Left lung (tissue), 10 donors: ENCODE data around the gene CCDC91. TPM values are rescaled to one million over a fixed set of nuclear protein-coding genes. Genes with fewer than 3 reads are reported as not detected.
"Not testable (repeated sequence)": the region's sequence is repeated elsewhere in the genome, so short reads cannot be mapped to it uniquely, and the experiment has no call there.

ENCODE experiments used
- ATAC-seq: fragments of 200-7000 bp; cut with Tn5 transposase; one replicate; pipeline ENCODE4 v1.9.1; 2020; ENCODE audit warnings: moderate library complexity
- DNase-seq, 4 donors: peaks; one replicate each; pipeline ENCODE4 v3.0.0-alpha.2; 2013 to 2020
- H3K27ac ChIP-seq, 2 donors: fragments of 200-600 bp; sonication (generic) in 1 of 2; one replicate each; pipeline versions ENCODE4 v1.5.0 to v1.8.0; 2020 to 2021
- H3K27me3 ChIP-seq, 2 donors: fragments of 200-600 bp; sonication (generic) in 1 of 2; one replicate each; pipeline versions ENCODE4 v1.5.0 to v1.8.0; 2020 to 2021
- H3K36me3 ChIP-seq, 2 donors: fragments of 200-600 bp; sonication (generic) in 1 of 2; one replicate each; pipeline versions ENCODE4 v1.5.0 to v1.8.0; 2020 to 2021
- H3K4me1 ChIP-seq, 2 donors: fragments of 200-600 bp; one replicate each; pipeline ENCODE4 v1.8.0; 2021
- H3K4me3 ChIP-seq, 2 donors: fragments of 200-600 bp; sonication (generic) in 1 of 2; one replicate each; pipeline versions ENCODE4 v1.5.0 to v1.8.0; 2020 to 2021; ENCODE audit warnings: mild to moderate bottlenecking in 1 of 2
- H3K9me3 ChIP-seq, 2 donors: fragments of 200-600 bp; sonication (generic) in 1 of 2; one replicate each; pipeline versions ENCODE4 v1.5.0 to v1.8.0; 2020 to 2021
- intact Hi-C, 2 donors: fragments of 100-400 bp; cut with DNase I; formaldehyde crosslinking; loops; one replicate each; pipeline versions ENCODE4 v1.11.2 to v1.14.2; 2022
- polyA plus RNA-seq, 6 donors: library from polyadenylated mRNA; unstranded; fragments of 120-200 nt; gene quantifications; one replicate each; pipeline ENCODE4 v1.2.1, GENCODE V29; 2013; ENCODE audit not compliant: insufficient read length in 6 of 6
- total RNA-seq, 2 donors: library from RNA; stranded (reverse); fragmentation: NEBNext Ultra II Directional; extraction: Animal tissue kit (Norgen Biotek cat#: 25700); gene quantifications; one replicate each; pipeline ENCODE4 v1.2.1, GENCODE V29; 2021
- TF ChIP-seq, protein P1 (sequence below), 2 donors: fragments of 200-600 bp; sonication (generic) in 1 of 2; IDR thresholded peaks; one replicate each; pipeline versions ENCODE4 v1.5.0 to v1.8.0; 2021; ENCODE audit warnings: antibody characterized with exemption in 2 of 2
- donor health status: DM: no; HTN: yes; CAD: no.
- donor health status: DM: no; HTN: no; CAD: no.

CCDC91 gene
- total and polyA plus RNA-seq, 8 donors = 18.5 to 30.0 (median 26.2) TPM

- TF ChIP-seq, protein P1, sequence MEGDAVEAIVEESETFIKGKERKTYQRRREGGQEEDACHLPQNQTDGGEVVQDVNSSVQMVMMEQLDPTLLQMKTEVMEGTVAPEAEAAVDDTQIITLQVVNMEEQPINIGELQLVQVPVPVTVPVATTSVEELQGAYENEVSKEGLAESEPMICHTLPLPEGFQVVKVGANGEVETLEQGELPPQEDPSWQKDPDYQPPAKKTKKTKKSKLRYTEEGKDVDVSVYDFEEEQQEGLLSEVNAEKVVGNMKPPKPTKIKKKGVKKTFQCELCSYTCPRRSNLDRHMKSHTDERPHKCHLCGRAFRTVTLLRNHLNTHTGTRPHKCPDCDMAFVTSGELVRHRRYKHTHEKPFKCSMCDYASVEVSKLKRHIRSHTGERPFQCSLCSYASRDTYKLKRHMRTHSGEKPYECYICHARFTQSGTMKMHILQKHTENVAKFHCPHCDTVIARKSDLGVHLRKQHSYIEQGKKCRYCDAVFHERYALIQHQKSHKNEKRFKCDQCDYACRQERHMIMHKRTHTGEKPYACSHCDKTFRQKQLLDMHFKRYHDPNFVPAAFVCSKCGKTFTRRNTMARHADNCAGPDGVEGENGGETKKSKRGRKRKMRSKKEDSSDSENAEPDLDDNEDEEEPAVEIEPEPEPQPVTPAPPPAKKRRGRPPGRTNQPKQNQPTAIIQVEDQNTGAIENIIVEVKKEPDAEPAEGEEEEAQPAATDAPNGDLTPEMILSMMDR (IDR thresholded peaks at IDR 0.05) = no peak
- Histone ChIP-seq H3K36me3 (peaks cover 0 to 6% of the 10 kb centered on the region in 2 donors), H3K27me3 (no peaks in the 10 kb centered on the region), H3K4me3 (no peak overlapping the region), H3K9me3 (peaks cover 0 to 13% of the 10 kb centered on the region in 2 donors), H3K27ac (no peak overlapping the region), H3K4me1 (no peaks in the 10 kb centered on the region)
- DNase-seq (no peak), ATAC-seq (no peak)
- intact Hi-C loops = no loop called here
These were observed 130.1 kb downstream of the CCDC91 start for GRCh38 chr12:28320353-28320752.

DNA sequence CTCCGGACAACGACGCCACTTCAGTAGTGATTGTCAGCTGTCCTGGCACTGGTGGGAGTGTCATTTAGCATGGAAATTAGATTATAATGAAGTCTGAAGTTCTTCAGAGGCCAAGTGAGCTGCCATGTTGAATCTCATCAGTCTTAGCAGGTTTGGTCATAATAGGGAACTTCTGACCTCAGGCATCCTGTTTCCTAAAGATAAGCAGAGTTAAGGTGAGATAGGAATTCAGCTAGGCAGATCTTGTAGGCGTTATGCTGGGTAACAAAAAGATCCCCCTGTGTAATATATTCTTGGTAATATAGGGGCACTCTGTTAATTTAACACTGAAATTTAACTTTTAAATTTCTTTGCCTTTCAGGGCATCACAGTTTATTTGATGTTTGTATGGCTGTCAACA lies 137.5 kb downstream of the CCDC91 start:
- no peak overlapping the region for H3K4me3 ChIP-seq
- no peaks in the 10 kb centered on the region for H3K36me3 ChIP-seq
- no peak overlapping the region for H3K27ac ChIP-seq
- intact Hi-C loops = no loop called here
- no peak for DNase-seq
- no peaks in the 10 kb centered on the region for H3K27me3 ChIP-seq
- H3K4me1 ChIP-seq = no peaks in the 10 kb centered on the region
- no peak for ATAC-seq
- peaks cover 0 to 5% of the 10 kb centered on the region in 2 donors for H3K9me3 ChIP-seq
- TF ChIP-seq, protein P1 (IDR thresholded peaks at IDR 0.05) = no peak

DNA sequence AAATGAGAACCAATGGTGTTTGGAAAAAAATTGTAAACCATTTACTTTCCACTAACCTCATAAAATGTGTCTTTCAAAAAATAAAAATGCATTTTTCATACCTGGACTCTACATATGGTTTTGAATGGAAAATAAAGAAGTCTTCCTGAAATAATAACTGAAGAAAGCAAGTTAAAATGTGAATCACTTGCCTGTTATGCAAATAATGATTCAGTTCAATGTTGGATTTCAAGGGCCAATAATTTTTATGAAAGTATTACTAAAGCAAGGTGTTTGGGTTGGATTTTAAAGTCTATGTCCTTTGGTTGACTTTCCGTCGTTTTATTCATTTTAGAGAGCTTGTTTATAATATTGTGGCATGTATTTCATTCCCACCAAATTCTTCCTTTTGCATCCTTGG lies 138.7 kb downstream of the CCDC91 start:
- intact Hi-C loops = no loop called here
- DNase-seq = no peak
- Histone ChIP-seq H3K4me1 (no peaks in the 10 kb centered on the region), H3K27me3 (no peaks in the 10 kb centered on the region), H3K27ac (no peak overlapping the region), H3K9me3 (peaks cover 0 to 5% of the 10 kb centered on the region in 2 donors), H3K4me3 (no peak overlapping the region), H3K36me3 (no peaks in the 10 kb centered on the region)
- TF ChIP-seq, protein P1 (IDR thresholded peaks at IDR 0.05) = no peak
- no peak for ATAC-seq

- intact Hi-C loops, ATAC-seq, H3K36me3 ChIP-seq, H3K9me3 ChIP-seq, H3K4me1 ChIP-seq, H3K27me3 ChIP-seq, H3K4me3 ChIP-seq, DNase-seq, H3K27ac ChIP-seq: not testable (repeated sequence)
These were observed 139.5 kb downstream of the CCDC91 start for GRCh38 chr12:28329727-28330126.

DNA sequence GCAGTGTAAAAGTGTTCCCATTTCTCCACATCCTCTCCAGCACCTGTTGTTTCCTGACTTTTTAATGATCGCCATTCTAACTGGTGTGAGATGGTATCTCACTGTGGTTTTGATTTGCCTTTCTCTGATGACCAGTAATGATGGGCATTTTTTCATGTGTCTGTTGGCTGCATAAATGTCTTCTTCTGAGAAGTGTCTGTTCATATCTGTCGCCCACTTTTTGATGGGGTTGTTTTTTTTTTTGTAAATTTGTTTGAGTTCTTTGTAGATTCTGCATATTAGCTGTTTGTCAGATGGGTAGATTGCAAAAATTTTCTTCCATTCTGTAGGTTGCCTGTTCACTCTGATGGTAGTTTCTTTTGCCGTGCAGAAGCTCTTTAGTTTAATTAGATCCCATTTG lies 140.0 kb downstream of the CCDC91 start:
- intact Hi-C loops, H3K4me1 ChIP-seq, DNase-seq, H3K27ac ChIP-seq, H3K9me3 ChIP-seq, H3K4me3 ChIP-seq, H3K27me3 ChIP-seq, H3K36me3 ChIP-seq, ATAC-seq: not testable (repeated sequence)

DNA sequence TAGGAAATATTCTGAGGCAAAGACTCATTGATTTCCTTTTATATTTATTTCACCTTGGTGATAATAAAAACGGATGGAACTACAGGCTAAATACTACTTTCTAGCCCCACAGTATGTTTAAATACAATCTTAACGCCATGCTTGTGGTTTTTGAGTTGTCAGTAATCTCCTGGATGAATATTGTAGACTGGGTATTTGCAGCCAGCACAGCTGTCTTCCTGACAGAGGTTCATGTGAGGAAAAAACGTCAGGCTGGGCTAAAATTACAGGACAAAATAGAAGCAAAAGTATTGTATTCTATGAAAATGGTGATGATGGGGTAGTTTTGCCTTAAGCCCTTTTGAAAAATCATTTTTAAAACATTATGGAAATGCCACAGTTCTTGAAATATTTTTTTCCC lies 140.9 kb downstream of the CCDC91 start:
- DNase-seq = no peak
- TF ChIP-seq, protein P1 (IDR thresholded peaks at IDR 0.05) = no peak
- H3K4me1 ChIP-seq = no peaks in the 10 kb centered on the region
- H3K27me3 ChIP-seq = no peaks in the 10 kb centered on the region
- H3K4me3 ChIP-seq = no peak overlapping the region
- no peaks in the 10 kb centered on the region for H3K36me3 ChIP-seq
- peaks cover 0 to 5% of the 10 kb centered on the region in 2 donors for H3K9me3 ChIP-seq
- ATAC-seq = no peak
- intact Hi-C loops = no loop called here
- H3K27ac ChIP-seq = no peak overlapping the region
